SK-N-SH (cell line): ENCODE measurements around the gene GPANK1.

ENCODE experiments used
- FOXM1 ChIP-seq: IDR thresholded peaks from 2 replicates; pipeline ENCODE4 v1.4.0; 2012; ENCODE audit warnings: low read depth, mild to moderate bottlenecking
- GABPA ChIP-seq: IDR thresholded peaks from 2 replicates; pipeline ENCODE4 v1.4.0; 2012; ENCODE audit warnings: low read depth, mild to moderate bottlenecking
- GATA2 ChIP-seq: sonication (generic); formaldehyde crosslinking; IDR thresholded peaks from 2 replicates; pipeline ENCODE4 v1.5.0; 2020; ENCODE audit warnings: mild to moderate bottlenecking, missing genetic modification reagents
- JUND ChIP-seq: IDR thresholded peaks from 2 replicates; pipeline ENCODE4 v1.4.0; 2012
- POLR2AphosphoS5 ChIP-seq: IDR thresholded peaks from 2 replicates; pipeline ENCODE4 v1.6.1; 2012; ENCODE audit warnings: low read depth, low read length
- RCOR1 ChIP-seq: fragments of 150-350 bp; IDR thresholded peaks from 2 replicates; pipeline ENCODE4 v1.6.1; 2017; ENCODE audit warnings: antibody characterized with exemption, low read length
- REST ChIP-seq: IDR thresholded peaks from 2 replicates; pipeline ENCODE4 v1.6.1; 2012; ENCODE audit warnings: mild to moderate bottlenecking, low read depth, low read length, moderate library complexity
- SMC3 ChIP-seq: IDR thresholded peaks from 2 replicates; pipeline ENCODE4 v1.6.1; 2012; ENCODE audit warnings: low read depth, low read length, improper control_type of control experiment
- TF ChIP-seq, protein P1 (sequence below): fragments of 150-350 bp; IDR thresholded peaks from 2 replicates; pipeline ENCODE4 v1.6.1; 2017; ENCODE audit warnings: antibody characterized with exemption, low read length, low read depth, borderline replicate concordance
- TF ChIP-seq, protein P2 (sequence below): IDR thresholded peaks from 2 replicates; pipeline ENCODE4 v1.4.0; 2012; ENCODE audit warnings: low read depth
- TF ChIP-seq, protein P3 (sequence below): fragments of 200-600 bp; sonication (generic); IDR thresholded peaks from 2 replicates; pipeline ENCODE4 v1.6.1; 2017; ENCODE audit warnings: antibody characterized with exemption, mild to moderate bottlenecking, moderate library complexity

DNA sequence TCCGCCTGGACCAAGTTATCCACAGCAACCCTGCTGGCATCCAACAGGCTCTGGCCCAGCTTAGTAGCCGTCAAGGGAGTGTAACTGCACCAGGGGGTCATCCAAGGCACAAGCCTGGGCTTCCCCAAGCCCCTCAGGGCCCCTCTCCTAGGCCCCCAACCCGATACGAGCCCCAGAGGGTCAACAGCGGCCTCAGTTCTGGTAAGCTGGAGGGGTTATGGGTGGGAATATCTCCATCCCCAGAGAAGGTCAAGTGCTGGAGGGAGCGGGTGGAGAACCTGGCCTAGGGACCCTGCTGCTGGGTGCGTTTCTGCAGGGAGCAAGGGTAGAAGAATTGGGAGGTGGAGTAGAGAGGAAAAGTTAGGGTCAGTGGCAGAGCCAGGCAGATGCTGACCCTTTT, 31.4 kb downstream of the GPANK1 start:
- TF ChIP-seq, protein P1, sequence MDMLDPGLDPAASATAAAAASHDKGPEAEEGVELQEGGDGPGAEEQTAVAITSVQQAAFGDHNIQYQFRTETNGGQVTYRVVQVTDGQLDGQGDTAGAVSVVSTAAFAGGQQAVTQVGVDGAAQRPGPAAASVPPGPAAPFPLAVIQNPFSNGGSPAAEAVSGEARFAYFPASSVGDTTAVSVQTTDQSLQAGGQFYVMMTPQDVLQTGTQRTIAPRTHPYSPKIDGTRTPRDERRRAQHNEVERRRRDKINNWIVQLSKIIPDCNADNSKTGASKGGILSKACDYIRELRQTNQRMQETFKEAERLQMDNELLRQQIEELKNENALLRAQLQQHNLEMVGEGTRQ: no peak
- TF ChIP-seq, protein P2, sequence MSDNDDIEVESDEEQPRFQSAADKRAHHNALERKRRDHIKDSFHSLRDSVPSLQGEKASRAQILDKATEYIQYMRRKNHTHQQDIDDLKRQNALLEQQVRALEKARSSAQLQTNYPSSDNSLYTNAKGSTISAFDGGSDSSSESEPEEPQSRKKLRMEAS: no peak
- TF ChIP-seq REST: no peak
- TF ChIP-seq, protein P3, sequence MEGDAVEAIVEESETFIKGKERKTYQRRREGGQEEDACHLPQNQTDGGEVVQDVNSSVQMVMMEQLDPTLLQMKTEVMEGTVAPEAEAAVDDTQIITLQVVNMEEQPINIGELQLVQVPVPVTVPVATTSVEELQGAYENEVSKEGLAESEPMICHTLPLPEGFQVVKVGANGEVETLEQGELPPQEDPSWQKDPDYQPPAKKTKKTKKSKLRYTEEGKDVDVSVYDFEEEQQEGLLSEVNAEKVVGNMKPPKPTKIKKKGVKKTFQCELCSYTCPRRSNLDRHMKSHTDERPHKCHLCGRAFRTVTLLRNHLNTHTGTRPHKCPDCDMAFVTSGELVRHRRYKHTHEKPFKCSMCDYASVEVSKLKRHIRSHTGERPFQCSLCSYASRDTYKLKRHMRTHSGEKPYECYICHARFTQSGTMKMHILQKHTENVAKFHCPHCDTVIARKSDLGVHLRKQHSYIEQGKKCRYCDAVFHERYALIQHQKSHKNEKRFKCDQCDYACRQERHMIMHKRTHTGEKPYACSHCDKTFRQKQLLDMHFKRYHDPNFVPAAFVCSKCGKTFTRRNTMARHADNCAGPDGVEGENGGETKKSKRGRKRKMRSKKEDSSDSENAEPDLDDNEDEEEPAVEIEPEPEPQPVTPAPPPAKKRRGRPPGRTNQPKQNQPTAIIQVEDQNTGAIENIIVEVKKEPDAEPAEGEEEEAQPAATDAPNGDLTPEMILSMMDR: no peak
- TF ChIP-seq RCOR1: no peak
- TF ChIP-seq JUND: no peak
- no peak for TF ChIP-seq FOXM1
- no peak for TF ChIP-seq SMC3
- TF ChIP-seq GABPA: no peak
- TF ChIP-seq GATA2: no peak
- no peak for TF ChIP-seq POLR2AphosphoS5
